A549 treated with CpdA at 1 μM for 4 hours (cell line): ENCODE results near the gene TCERG1L. TPM values are rescaled to one million over a fixed set of nuclear protein-coding genes. Genes with fewer than 3 reads are reported as not detected.

ENCODE experiments used
- total RNA-seq: library from RNA; stranded (reverse); fragments of 200-300 nt; extraction: Qiagen RNA extraction; gene quantifications from 5 replicates; pipeline ENCODE4 v1.2.3, GENCODE V29; 2022; ENCODE audit warnings: low read depth

The TCERG1L gene, protein sequence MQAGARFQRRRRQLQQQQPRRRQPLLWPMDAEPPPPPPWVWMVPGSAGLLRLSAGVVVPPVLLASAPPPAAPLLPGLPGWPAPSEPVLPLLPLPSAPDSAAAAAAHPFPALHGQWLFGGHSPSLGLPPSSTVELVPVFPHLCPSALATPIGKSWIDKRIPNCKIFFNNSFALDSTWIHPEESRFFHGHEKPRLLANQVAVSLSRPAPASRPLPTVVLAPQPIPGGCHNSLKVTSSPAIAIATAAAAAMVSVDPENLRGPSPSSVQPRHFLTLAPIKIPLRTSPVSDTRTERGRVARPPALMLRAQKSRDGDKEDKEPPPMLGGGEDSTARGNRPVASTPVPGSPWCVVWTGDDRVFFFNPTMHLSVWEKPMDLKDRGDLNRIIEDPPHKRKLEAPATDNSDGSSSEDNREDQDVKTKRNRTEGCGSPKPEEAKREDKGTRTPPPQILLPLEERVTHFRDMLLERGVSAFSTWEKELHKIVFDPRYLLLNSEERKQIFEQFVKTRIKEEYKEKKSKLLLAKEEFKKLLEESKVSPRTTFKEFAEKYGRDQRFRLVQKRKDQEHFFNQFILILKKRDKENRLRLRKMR
- not detected in 5 replicates for total RNA-seq

DNA sequence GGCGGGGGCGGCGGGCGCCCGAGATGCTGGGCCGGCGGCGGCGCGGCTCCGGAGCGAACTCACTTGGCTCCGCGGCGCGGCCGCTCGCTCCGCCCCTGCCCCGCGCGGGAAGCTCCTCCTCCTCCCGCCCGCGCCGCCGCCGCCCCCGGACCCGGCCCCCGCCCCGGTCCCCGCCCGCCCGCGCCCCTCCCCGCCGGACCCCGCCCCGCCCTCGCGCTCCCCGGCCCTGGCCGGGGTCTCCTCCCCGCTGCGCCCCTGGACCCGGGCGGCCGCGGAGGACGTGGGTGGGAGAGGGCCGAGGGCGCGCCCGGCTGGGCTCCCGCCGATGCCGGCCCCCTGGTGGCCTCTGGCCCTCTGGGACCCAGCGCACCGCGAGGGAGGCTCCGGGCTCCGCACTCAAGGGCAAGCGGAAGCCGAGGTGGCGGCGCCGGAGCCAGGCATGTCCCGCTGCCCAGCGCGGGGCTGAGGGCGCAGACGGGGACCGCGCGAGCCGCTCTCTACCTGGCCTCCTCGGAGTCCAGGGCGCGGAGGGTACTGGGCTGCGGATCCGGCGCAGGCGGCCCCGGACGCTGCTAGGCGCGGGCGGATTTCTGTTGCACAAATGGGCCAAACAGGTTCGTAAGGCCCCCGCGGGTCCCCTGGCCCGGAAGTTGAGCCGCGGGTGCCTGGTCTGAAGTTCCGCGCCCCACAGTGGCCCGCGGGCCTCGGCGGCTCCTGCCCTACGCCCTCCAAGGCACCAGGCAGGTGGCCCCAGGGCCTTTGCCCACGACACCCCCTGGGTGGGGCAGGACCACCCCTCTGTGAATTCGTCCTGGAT lies at the start of gene TCERG1L:
Gene TCERG1L (minus strand): TSS at position 61 of the 817 bp plus-strand sequence. CDS start 86 bp downstream, outside the sequence.

